T-helper 2 cell treated with Interferon-gamma antibody and Interleukin-4, amounts not matched to agents 5 μg/mL and 100 μg/mL, for 36 hours (primary cell): ENCODE data around the gene POTEC.
"Not testable (repeated sequence)": the region's sequence is repeated elsewhere in the genome, so short reads cannot be mapped to it uniquely, and the experiment has no call there.

Experiments
- DNase-seq: peaks from one replicate; pipeline ENCODE4 v3.0.0; 2021; ENCODE audit warnings: low spot score
- H3K27ac Mint-ChIP-seq: one replicate; pipeline ENCODE4 v1.8.0; 2021; ENCODE audit warnings: mild to moderate bottlenecking, mixed read lengths
- H3K27me3 Mint-ChIP-seq: one replicate; pipeline ENCODE4 v1.8.0; 2021; ENCODE audit warnings: low read depth, mixed read lengths
- H3K36me3 Mint-ChIP-seq: one replicate; pipeline ENCODE4 v1.8.0; 2021; ENCODE audit warnings: low read depth, mixed read lengths
- H3K4me1 Mint-ChIP-seq: one replicate; pipeline ENCODE4 v1.8.0; 2021; ENCODE audit warnings: low read depth, mixed read lengths
- H3K4me3 Mint-ChIP-seq: one replicate; pipeline ENCODE4 v1.8.0; 2022; ENCODE audit warnings: mild to moderate bottlenecking, moderate library complexity, mixed read lengths
- H3K9me3 Mint-ChIP-seq: one replicate; pipeline ENCODE4 v1.8.0; 2021; ENCODE audit warnings: mixed read lengths

The POTEC gene

DNA sequence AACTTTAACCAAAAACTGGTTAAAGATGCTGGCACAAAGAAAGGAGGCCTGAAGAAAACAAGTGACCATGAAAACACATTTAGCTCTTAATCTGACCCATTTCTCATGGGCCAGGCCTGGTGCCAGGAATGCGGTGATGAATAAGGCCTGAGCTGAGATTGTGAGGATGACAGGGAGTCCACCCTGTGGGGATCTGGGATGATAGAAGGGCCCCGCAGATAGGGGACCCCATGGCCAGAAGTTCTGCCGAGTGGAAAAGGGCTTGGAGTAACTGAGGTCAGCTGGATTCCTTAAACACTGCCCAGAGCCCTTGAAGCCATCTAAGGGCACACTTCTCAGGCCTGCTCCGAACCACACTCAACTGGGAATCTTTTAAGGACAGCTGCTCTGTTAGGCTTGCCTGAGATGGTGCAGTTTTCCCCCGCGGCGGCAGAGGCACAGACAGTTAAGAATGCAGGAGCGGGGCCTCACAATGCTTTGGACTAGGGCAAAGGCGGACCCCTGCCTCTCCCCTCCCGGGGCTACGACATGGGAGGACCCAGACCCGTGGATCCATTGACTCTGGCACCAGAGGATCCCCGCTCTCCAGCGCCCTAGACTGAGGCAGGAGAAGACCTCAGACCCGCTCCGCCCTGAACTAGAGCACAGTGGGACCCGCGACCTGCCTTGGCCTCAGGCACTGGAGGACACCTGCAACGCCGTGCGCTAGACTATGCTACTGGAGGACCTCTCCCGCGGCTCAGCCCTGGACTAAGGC, 70.0 kb downstream of the POTEC start:
- H3K4me1 Mint-ChIP-seq, H3K9me3 Mint-ChIP-seq, H3K36me3 Mint-ChIP-seq, H3K27me3 Mint-ChIP-seq, H3K4me3 Mint-ChIP-seq, H3K27ac Mint-ChIP-seq, DNase-seq: not testable (repeated sequence)

DNA sequence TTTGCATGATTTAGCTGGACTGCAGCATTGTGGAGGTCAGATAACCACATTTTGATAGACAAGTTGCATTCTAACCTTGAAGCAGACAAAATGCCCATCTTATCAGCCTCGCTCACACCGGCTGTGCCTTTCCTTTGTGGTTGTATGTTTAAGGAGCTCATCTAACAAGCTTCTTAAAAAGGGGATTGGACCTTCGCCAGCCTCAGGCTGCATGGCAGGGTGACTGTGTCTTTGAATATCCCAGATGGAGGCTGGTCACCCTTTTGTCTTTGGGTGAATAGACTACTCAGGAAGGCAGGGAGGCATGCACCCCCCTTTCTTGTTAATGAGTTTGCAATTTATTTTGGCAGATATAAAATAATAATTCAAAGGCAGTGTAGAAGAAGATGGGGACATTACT, 72.1 kb downstream of the POTEC start:
- not testable (repeated sequence) for H3K4me1 Mint-ChIP-seq, DNase-seq, H3K27me3 Mint-ChIP-seq, H3K9me3 Mint-ChIP-seq, H3K36me3 Mint-ChIP-seq, H3K4me3 Mint-ChIP-seq, H3K27ac Mint-ChIP-seq

DNA sequence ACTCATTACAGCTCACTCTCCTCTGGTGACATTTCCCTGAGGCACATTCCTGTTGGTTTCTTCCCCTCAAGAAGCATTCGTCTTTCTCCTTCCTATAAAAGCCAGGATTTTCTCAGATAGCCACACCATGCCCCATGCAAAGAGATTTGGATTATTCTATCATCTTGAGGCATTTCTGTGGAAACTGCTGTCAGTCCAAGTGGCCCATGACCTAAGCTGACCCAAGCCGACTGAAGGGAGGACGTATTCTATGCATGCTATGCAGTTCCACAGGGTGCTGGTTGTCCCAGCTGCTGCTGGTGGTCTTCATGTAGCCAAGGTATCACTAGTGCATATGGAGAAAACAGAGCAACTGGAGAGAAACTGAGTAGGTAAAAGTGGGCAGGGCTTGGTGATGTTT, 73.0 kb downstream of the POTEC start:
- not testable (repeated sequence) for H3K27me3 Mint-ChIP-seq, H3K36me3 Mint-ChIP-seq, H3K9me3 Mint-ChIP-seq, H3K4me3 Mint-ChIP-seq, H3K4me1 Mint-ChIP-seq, DNase-seq, H3K27ac Mint-ChIP-seq

DNA sequence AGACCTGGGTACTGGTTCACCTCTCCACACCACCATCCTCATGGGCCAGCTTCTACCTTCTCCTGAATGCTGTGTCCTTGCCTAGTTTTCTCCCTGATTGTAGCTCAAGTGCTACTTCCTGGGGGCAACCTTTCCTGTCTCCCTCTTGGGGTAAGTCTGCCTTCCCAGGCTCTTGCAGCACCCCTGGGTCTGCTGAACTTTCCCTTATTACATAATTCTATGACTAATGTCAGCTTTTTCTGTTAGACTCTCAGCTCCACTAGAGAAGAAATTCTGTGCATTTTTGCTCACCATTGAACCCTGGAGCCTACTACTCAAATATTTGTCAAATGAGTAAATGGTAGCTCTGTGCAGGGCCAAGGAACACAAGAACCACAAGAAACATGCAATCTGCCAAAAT, 73.4 kb downstream of the POTEC start:
- H3K36me3 Mint-ChIP-seq, H3K9me3 Mint-ChIP-seq, H3K27ac Mint-ChIP-seq, H3K4me3 Mint-ChIP-seq, DNase-seq, H3K27me3 Mint-ChIP-seq, H3K4me1 Mint-ChIP-seq: not testable (repeated sequence)

DNA sequence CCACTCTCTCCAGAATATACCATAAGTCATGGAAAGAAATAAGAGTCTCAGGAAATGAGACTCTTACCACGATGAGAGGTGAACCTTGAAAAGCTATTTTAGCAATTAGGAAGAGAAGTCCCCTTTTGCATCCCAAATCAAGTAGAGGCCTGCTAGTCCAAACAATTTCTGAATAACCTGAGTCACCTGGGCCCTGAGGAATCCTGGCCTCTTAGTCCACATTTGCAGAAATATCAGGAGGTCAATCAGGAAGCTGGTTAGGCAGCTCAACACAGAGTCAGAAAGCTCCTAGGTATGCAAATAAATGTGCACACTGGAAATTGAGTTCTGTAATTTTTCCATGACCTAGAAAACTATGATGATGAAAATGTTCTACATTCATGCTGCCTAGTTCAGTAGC, 77.4 kb downstream of the POTEC start:
- H3K9me3 Mint-ChIP-seq, H3K27me3 Mint-ChIP-seq, DNase-seq, H3K27ac Mint-ChIP-seq, H3K4me3 Mint-ChIP-seq, H3K4me1 Mint-ChIP-seq, H3K36me3 Mint-ChIP-seq: not testable (repeated sequence)
